GM18505 (cell line): ENCODE results near the gene GPR183.

ENCODE experiments used
- ATAC-seq: cut with Tn5 transposase; IDR thresholded peaks from one replicate; pipeline ENCODE4 v1.9.1; 2021; ENCODE audit not compliant: unreplicated experiment
- POLR2A ChIP-seq: IDR thresholded peaks from 4 replicates; pipeline ENCODE4 v1.6.1; 2011; ENCODE audit warnings: borderline replicate concordance; ENCODE audit not compliant: insufficient read depth, insufficient read length; ENCODE audit errors: extremely low read depth

Gene GPR183

DNA sequence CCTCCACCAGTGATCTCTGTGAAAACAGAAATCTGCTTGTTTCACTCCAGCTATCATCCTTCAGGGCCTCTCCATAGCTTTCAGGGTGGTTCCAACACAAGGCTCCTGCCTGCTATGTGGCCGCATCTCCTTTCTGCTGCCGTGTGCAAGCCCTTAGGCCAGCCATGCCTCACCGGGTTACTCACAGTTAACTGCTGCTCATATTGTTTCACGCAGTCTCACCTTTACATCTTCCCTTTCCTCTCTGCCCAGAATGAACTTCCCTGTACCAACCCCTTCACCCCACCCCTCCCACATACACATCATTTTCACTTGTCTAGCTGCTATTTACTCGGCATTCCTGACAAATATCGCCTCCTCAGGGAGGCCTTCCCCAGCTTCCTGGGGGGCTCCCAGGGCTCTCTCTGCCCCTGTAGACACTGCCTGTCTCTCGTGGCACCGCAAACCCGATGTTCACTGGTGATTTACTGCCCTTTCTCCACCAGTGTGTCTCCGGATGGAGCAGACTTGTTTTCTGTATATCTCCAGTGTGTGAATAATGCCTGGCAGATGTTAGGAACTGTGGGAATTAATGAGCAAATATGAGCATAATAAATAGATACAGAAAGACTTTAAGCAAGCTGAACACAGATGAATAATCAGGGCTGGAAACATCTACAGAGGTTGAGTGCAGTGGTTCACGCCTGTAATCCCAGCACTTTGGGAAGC, 39.3 kb upstream of the GPR183 start:
- no peak for TF ChIP-seq POLR2A
- ATAC-seq = no peak

DNA sequence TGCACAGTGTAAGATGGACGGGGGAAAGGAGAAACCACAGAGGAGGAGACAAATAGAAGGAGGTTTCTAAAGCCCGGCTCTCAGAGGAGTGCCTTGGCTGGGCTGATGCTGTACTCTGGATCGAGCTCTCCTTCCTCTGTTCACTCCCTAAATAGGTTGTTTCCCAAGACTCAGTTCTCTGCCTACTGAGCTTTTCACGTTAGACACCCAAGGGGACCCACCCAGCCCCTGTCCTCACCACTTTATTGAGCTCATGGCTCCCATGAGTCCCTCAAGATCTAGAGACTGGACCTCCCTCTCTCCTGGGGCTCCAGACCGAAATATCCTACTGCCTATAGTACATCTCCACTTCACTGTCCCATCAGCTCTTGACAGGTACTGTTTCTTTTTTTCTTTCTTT, 38.1 kb upstream of the GPR183 start:
- ATAC-seq = no peak
- TF ChIP-seq POLR2A = no peak

DNA sequence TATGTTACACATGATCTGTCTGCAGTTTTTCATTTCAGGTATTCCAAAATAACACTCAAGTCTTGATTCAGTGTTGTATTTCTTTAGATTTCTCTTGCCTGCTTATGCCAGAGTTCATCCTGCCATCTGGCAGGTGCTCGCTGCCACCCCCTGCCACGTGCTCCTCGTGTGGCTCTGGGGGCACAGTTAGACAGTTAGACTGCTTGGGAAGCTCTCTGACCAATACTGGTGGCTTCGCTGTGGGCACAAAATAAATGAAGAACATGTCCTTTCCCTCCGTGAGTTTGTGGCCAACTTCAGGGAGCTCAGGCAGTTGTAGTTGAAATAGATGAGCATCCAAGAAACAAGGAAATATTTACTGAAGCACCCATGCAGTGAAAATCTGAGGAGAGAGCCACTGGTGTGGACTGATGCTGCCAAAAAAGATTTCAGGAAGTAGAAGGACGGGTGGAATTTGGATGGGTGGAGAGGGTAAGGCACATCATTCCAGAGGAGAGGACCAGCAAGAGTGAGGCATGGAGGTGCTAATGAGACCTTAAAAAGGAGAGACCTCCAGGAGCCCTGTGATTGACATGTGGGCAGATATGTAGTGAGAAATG, 37.5 kb upstream of the GPR183 start:
- TF ChIP-seq POLR2A = no peak
- ATAC-seq = no peak

DNA sequence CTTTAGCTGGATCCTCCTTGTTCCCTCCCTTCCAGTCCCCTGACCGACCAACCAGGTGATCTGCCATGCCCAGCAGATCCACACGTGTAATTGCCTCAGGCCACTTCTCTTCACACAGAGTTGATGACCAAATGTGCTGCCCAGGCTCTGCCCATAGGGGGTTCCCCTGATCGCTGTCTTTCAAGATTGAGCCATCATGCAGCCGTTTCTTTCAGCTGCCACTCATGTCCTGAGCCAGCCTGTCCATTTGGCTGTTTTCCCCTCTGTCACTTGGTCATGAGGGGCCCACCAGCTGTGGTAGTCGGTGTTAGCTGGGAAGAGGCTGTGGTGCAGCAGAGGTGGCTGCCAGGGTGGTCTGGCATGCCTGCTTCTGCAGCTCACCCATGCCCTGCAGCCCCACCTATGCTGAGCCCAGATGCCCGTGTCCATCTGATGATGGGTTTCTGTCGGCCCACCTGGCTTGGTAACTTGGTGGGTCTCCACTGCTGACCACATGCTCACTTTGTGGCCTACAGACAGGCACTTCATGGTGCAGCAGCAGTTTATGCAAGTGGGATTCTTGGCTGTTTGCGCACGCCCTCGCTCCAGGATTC, 35.6 kb upstream of the GPR183 start:
- ATAC-seq = no peak
- no peak for TF ChIP-seq POLR2A

DNA sequence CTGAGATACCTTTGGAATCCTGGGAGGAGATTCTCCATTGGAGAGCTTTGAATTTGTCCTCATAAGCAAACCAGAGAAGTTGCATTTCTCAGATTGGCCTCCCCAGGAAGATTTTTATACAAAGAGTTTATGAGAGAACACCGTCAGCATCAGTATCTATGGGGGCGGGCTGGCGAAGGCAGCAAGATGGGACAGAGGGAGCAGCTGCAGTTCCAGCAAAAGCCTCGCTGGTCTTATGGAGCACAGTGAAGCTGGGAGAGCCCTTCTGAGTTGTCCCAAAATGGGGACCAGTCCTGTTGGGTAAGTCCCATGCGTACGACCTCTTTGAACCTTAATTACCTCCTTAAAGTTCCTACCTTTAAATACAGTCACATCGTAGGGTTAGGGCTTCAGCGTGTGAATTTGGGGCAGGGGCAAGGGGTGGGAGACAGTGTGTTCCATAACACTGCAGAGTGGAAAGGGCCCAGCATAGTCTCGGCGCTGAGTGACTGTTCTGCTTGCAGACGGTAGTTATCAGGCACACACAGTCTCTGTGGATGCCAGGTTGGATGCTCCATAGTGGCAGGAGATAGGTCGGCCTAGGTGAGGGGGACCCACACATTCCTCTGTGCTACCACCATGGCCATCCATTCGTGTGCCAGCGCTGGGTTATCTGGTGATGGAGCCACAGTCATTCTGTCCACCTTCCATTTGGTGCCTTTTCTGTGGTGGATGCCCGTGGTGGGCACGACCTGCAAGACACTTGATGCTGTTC, 34.9 kb upstream of the GPR183 start:
- ATAC-seq = no peak
- no peak for TF ChIP-seq POLR2A

DNA sequence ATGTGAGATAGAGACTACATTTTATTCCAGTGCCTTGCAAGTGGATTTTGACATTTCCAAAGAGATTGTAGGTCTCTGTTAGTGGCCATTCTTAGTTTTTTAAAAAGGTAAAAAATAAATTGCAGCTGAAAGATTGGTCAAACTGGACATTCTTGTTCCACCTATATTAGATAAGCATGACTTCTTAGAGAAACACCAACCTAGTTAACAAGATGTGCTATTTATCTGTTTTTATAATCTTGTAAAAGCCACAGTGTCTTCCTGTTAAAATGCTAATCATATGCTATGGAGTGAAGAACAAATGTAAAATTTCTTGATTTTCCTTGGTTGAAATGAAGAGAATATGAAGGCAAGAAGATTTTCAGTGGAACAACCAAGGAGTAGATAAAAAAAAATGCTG, 33.4 kb upstream of the GPR183 start:
- TF ChIP-seq POLR2A = no peak
- no peak for ATAC-seq

DNA sequence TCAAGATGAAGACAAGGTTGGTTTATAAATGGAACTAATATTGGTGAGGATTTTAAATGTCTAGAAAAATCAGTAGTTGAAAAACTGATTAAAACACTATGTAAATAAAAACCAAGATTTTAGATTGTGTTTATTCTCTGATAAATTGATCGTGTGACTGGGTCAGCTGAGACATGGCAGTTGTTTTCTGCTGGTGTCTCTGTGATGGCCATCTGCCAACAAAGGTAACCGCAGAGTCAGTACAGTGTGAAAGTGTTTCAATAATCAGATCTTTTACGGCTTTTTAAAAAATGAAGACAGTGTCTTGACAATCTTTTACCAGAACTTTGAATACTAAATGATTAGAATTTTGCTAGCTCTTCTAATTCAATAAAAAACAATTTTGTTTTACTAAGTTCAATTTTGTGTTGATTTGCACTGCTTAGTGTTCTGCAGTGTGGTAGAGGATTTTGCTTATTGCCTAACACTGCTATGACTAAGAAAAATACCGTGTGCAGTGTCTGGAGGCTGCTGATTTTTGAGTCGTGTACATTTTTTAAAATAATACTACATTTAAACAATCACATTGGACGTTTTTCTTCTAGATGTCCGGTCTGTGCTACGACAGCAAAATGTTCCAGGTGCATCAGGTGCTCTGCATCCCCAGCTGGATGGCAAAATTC, 32.7 kb upstream of the GPR183 start:
- ATAC-seq = no peak
- TF ChIP-seq POLR2A = no peak

DNA sequence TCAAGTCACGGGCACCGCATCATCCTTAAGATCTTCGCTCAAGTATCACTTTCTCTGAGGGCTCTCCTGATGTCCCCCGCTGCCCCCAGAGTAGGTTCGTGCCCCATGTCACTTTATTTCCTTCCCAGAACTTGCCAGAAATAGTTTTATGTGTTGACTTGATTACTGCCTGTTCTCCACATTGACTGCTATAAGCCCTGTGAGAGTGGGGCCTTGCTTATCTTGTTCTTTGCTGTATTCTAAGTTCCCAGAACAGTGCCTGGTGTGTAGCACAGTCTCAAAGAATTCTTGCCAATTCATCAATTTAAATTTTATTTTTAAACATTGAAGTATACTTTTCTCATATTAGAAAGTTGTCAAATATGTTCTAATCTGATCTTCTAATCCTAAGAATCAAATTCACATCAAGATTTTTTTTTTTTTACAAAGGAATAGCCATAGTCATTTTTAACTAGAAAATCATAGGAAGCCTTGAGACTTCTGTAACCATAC, 32.1 kb upstream of the GPR183 start:
- ATAC-seq = no peak
- TF ChIP-seq POLR2A = no peak

DNA sequence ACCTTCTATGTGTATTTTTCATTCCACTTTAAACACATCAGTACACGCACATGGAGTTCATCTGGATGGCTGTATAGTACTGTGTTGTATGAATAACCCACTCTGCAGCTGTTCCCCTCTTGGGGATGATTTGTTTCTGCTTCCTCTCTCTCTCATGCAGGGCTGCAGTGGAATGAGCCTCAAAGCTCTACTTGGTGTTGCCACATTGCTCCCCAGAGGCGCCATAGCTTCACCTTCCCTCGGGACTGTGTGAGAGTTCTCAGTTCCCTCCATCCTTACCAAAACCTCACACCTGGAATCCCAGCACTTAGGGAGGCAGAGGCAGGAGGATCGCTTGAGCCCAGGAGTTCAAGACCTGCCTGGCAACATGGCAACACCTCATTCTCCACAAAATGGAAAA, 28.4 kb upstream of the GPR183 start:
- TF ChIP-seq POLR2A = no peak
- peak; percentile 73 for ATAC-seq

DNA sequence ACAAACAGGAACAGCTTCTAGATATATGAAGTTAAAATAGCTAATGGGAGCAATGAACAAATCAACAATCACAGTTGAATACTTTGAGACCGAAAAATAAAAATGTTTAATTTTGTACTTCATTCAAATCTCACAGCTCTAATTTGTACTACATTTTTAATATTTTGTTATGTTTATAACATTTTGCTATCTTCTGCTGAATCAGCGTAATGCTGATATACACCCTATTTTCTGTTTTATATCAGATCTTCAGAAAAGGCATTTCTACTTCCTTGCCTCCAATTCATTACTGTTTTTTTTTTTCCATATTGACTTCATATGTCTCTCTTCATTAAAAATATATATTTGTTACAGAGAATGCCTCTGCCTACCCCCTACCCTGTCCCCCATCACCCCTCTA, 27.9 kb upstream of the GPR183 start:
- TF ChIP-seq POLR2A = no peak
- no peak for ATAC-seq

DNA sequence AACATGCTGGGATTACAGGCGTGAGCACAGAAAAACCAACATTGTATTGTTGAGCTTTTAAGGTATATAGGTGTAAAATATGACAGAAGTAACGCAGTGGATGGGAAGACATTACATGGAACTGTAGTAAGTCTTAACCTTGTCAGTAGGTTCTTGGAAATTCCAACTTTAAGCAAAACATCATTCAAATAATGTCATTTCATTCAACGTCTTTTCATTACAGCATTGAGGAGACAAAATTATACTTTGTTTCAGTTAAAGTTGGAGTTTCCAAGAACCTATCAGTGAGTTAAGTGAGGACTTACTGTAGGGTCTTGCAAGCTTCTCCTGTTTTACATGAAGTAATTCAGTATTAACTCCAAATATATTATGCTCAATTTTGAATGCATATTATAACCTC, 27.0 kb upstream of the GPR183 start:
- TF ChIP-seq POLR2A = no peak
- no peak for ATAC-seq

DNA sequence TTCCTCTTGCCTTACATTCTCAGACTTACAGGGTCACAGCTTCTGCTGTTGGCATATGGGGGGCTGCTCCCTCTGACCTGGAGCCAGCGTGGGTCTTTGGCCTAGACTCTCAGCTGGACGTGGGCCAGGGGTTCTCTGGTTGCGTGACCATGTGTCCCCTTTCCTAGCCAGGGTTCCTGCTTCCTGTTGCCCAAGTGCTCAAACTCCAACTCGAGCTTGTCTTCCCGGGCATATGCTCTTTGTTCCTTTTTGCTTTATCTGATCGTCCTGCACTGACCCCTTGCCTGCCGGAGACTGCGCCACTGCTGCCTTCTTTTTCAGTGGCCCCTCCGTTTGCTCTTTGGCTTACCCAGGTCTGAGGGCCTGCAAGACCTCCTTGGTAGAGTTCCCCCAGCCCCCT, 25.3 kb upstream of the GPR183 start:
- ATAC-seq = no peak
- TF ChIP-seq POLR2A = no peak

DNA sequence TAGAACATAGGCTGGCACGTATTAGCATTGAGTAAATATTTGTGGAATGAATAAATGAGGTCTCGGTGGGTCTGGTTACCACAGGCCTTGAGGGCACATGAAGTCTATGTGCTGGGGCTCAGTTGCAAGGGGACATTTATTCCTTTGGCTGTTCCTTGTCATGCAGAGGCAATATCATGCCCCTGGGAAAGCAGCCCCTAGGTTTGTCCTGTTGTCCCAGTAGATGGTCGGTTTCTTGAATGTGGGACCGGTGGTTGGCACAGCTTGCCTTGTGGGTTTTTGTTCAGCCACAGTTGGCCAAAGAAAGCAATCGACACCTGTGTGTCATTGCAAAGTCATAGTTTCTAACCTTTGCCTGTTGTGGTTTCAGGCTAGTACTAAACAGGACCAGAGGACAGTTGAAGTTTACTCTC, 24.7 kb upstream of the GPR183 start:
- no peak for TF ChIP-seq POLR2A

More for the DNA sequence above, 24.7 kb upstream of the GPR183 start:
- no peak for ATAC-seq
